ENCODE data around the gene ADGRL3.

ADGRL3 gene

GRCh38 chr4:61922766-61923165 lies 722.6 kb downstream of the ADGRL3 start:
- Histone ChIP-seq H2AFZ (ENCODE audit: low read depth, low read length) (no peak overlapping the region), H3K4me2 (ENCODE audit: insufficient read depth, low read length) (no peak overlapping the region)

GRCh38 chr4:61923179-61923578 lies 723.1 kb downstream of the ADGRL3 start:
- no peak overlapping the region for H3K9ac ChIP-seq (ENCODE audit: low read depth, low read length)
- no peak overlapping the region for H3K4me3 ChIP-seq (ENCODE audit: low read depth in 1 of 2, low read length in 2 of 2)
- no peak for DNase-seq
- H4K20me1 ChIP-seq (ENCODE audit: insufficient read depth, low read length) = no peaks in the 10 kb centered on the region
- H2AFZ ChIP-seq (ENCODE audit: low read depth, low read length) = no peak overlapping the region
- H3K79me2 ChIP-seq (ENCODE audit: insufficient read depth, low read length) = no peaks in the 10 kb centered on the region
- ATAC-seq (ENCODE audit: insufficient read depth, low read depth) = no peak
- TF ChIP-seq CTCF (IDR thresholded peaks at IDR 0.05; ENCODE audit: borderline replicate concordance, extremely low read depth, low read length, poor library complexity, severe bottlenecking) = no peak
- TF ChIP-seq EZH2 (IDR thresholded peaks at IDR 0.05; ENCODE audit: borderline replicate concordance, low read depth, low read length, severe bottlenecking) = no peak
- H3K4me2 ChIP-seq (ENCODE audit: insufficient read depth, low read length) = no peak overlapping the region
- H3K9me3 ChIP-seq (ENCODE audit: insufficient read depth, low read length, severe bottlenecking) = no peaks in the 10 kb centered on the region
- H3K36me3 ChIP-seq (ENCODE audit: insufficient read depth, low read length) = no peaks in the 10 kb centered on the region
- H3K27ac ChIP-seq (ENCODE audit: low read length) = no peak overlapping the region
- no peaks in the 10 kb centered on the region for H3K4me1 ChIP-seq (ENCODE audit: insufficient read depth, low read length)
- no peaks in the 10 kb centered on the region for H3K27me3 ChIP-seq (ENCODE audit: insufficient read depth, low read length, poor library complexity)

More at GRCh38 chr4:61922766-61923165, 722.6 kb downstream of the ADGRL3 start:
- Histone ChIP-seq H3K4me1 (ENCODE audit: insufficient read depth, low read length) (no peaks in the 10 kb centered on the region), H3K36me3 (ENCODE audit: insufficient read depth, low read length) (no peaks in the 10 kb centered on the region), H3K27me3 (ENCODE audit: insufficient read depth, low read length, poor library complexity) (no peaks in the 10 kb centered on the region), H4K20me1 (ENCODE audit: insufficient read depth, low read length) (no peaks in the 10 kb centered on the region), H3K9me3 (ENCODE audit: insufficient read depth, low read length, severe bottlenecking) (no peaks in the 10 kb centered on the region), H3K27ac (ENCODE audit: low read length) (no peak overlapping the region), H3K4me3 (ENCODE audit: low read depth in 1 of 2, low read length in 2 of 2) (no peak overlapping the region), H3K9ac (ENCODE audit: low read depth, low read length) (no peak overlapping the region), H3K79me2 (ENCODE audit: insufficient read depth, low read length) (no peaks in the 10 kb centered on the region)
- DNase-seq (no peak), ATAC-seq (ENCODE audit: insufficient read depth, low read depth) (no peak)
- no peak for TF ChIP-seq CTCF (IDR thresholded peaks at IDR 0.05; ENCODE audit: borderline replicate concordance, extremely low read depth, low read length, poor library complexity, severe bottlenecking)
- no peak for TF ChIP-seq EZH2 (IDR thresholded peaks at IDR 0.05; ENCODE audit: borderline replicate concordance, low read depth, low read length, severe bottlenecking)

- H3K27ac ChIP-seq (ENCODE audit: low read length) = no peak overlapping the region
- no peak overlapping the region for H3K4me2 ChIP-seq (ENCODE audit: insufficient read depth, low read length)
- H3K27me3 ChIP-seq (ENCODE audit: insufficient read depth, low read length, poor library complexity) = no peaks in the 10 kb centered on the region
- H3K79me2 ChIP-seq (ENCODE audit: insufficient read depth, low read length) = no peaks in the 10 kb centered on the region
- H3K9me3 ChIP-seq (ENCODE audit: insufficient read depth, low read length, severe bottlenecking) = no peaks in the 10 kb centered on the region
- H3K4me3 ChIP-seq (ENCODE audit: low read depth in 1 of 2, low read length in 2 of 2) = no peak overlapping the region
- no peaks in the 10 kb centered on the region for H4K20me1 ChIP-seq (ENCODE audit: insufficient read depth, low read length)
- no peak overlapping the region for H2AFZ ChIP-seq (ENCODE audit: low read depth, low read length)
- ATAC-seq (ENCODE audit: insufficient read depth, low read depth) (no peak), DNase-seq (no peak)
- no peaks in the 10 kb centered on the region for H3K36me3 ChIP-seq (ENCODE audit: insufficient read depth, low read length)
- no peak overlapping the region for H3K9ac ChIP-seq (ENCODE audit: low read depth, low read length)
- no peaks in the 10 kb centered on the region for H3K4me1 ChIP-seq (ENCODE audit: insufficient read depth, low read length)
- TF ChIP-seq CTCF (IDR thresholded peaks at IDR 0.05; ENCODE audit: borderline replicate concordance, extremely low read depth, low read length, poor library complexity, severe bottlenecking) = no peak
- no peak for TF ChIP-seq EZH2 (IDR thresholded peaks at IDR 0.05; ENCODE audit: borderline replicate concordance, low read depth, low read length, severe bottlenecking)
Observed at GRCh38 chr4:61924131-61924530, 724.0 kb downstream of the ADGRL3 start.

- Histone ChIP-seq H3K9me3 (ENCODE audit: insufficient read depth, low read length, severe bottlenecking) (no peaks in the 10 kb centered on the region), H3K4me2 (ENCODE audit: insufficient read depth, low read length) (no peak overlapping the region)
- ATAC-seq (ENCODE audit: insufficient read depth, low read depth) = no peak
Observed at GRCh38 chr4:61933527-61933926, 733.4 kb downstream of the ADGRL3 start.

More at GRCh38 chr4:61933527-61933926, 733.4 kb downstream of the ADGRL3 start:
- Histone ChIP-seq H3K27me3 (ENCODE audit: insufficient read depth, low read length, poor library complexity) (no peaks in the 10 kb centered on the region), H2AFZ (ENCODE audit: low read depth, low read length) (no peak overlapping the region), H3K9ac (ENCODE audit: low read depth, low read length) (no peak overlapping the region), H3K79me2 (ENCODE audit: insufficient read depth, low read length) (no peaks in the 10 kb centered on the region), H3K4me3 (ENCODE audit: low read depth in 1 of 2, low read length in 2 of 2) (no peak overlapping the region), H3K4me1 (ENCODE audit: insufficient read depth, low read length) (no peaks in the 10 kb centered on the region), H3K36me3 (ENCODE audit: insufficient read depth, low read length) (no peaks in the 10 kb centered on the region), H3K27ac (ENCODE audit: low read length) (no peak overlapping the region), H4K20me1 (ENCODE audit: insufficient read depth, low read length) (no peaks in the 10 kb centered on the region)
- no peak for DNase-seq
- TF ChIP-seq EZH2 (IDR thresholded peaks at IDR 0.05; ENCODE audit: borderline replicate concordance, low read depth, low read length, severe bottlenecking) (no peak), CTCF (IDR thresholded peaks at IDR 0.05; ENCODE audit: borderline replicate concordance, extremely low read depth, low read length, poor library complexity, severe bottlenecking) (no peak)
